Spinal cord (tissue), 10 donors: ENCODE measurements around the gene STXBP5. TPM values are rescaled to one million over a fixed set of nuclear protein-coding genes. Genes with fewer than 3 reads are reported as not detected.

Source experiments
- DNase-seq, 6 donors: peaks; one replicate each; pipeline versions ENCODE4 v3.0.0 to v3.0.0-alpha.2; 2013 to 2015; ENCODE audit warnings: low spot score in 6 of 6, low read depth in 4 of 6
- H3K27ac ChIP-seq: one replicate; pipeline ENCODE4 v1.5.1; 2013; ENCODE audit warnings: low read depth, low read length, control low read depth
- H3K27me3 ChIP-seq: one replicate; pipeline ENCODE4 v1.6.1; 2013; ENCODE audit warnings: low read length; ENCODE audit not compliant: control insufficient read depth, insufficient read depth
- H3K36me3 ChIP-seq: one replicate; pipeline ENCODE4 v1.6.1; 2013; ENCODE audit warnings: low read length; ENCODE audit not compliant: control insufficient read depth, insufficient read depth
- H3K4me1 ChIP-seq: one replicate; pipeline ENCODE4 v1.6.1; 2013; ENCODE audit warnings: low read length; ENCODE audit not compliant: control insufficient read depth, insufficient read depth
- H3K4me3 ChIP-seq: one replicate; pipeline ENCODE4 v1.5.1; 2013; ENCODE audit warnings: low read depth, low read length, control low read depth
- H3K9me3 ChIP-seq: one replicate; pipeline ENCODE4 v1.6.1; 2013; ENCODE audit warnings: low read length; ENCODE audit not compliant: control insufficient read depth, insufficient read depth
- WGBS: methylation state at CpG from one replicate; pipeline ENCODE4 v1.1.5; 2013; ENCODE audit warnings: missing lambda C conversion rate; ENCODE audit not compliant: insufficient coverage; 5-methylcytosine and 5-hydroxymethylcytosine counted together
- polyA plus RNA-seq, 2 donors: library from polyadenylated mRNA; unstranded; fragments of 120-200 nt; gene quantifications; one replicate each; pipeline ENCODE4 v1.2.1, GENCODE V29; 2013; ENCODE audit not compliant: insufficient read length in 2 of 2
- total RNA-seq, 2 donors: library from RNA; depleted of rRNA in 1 of 2; stranded (reverse); fragments of 120-200 nt in 1 of 2; fragments of >200 nt in 1 of 2; gene quantifications; one replicate each; pipeline versions ENCODE4 v1.2.3 to v1.2.4, GENCODE V29; 2013 to 2014
- donor health status: healthy.

Gene STXBP5
- total and polyA plus RNA-seq, 4 donors, result 20.4 to 63.2 (median 31.0) TPM

DNA sequence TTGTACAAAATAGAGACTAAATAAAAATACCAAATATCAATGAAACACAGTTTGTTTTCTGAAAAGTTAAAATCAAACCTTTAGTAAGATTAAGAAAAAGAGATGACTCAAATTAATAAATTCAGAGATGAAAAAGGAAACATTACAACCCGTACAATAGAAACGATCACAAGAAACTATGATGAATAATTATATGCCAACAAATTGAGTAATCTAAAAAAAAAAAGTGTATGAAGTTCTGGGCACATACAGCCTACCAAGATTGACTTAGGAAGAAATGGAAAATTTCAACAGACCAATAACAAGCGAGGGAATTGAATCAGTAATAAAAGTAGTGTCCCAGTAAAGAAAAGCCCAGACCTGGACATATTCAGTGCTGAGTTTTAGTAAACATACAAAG, 94.8 kb downstream of the STXBP5 start:
- Histone ChIP-seq H3K27me3 (no peaks in the 10 kb centered on the region), H3K4me1 (no peaks in the 10 kb centered on the region), H3K27ac (no peak overlapping the region), H3K36me3 (peaks cover 8% of the 10 kb centered on the region), H3K4me3 (no peak overlapping the region), H3K9me3 (peaks cover 20% of the 10 kb centered on the region)
- DNase-seq, result no peak
- no CpG with 5 or more reads among the region's 3 CpGs for WGBS

DNA sequence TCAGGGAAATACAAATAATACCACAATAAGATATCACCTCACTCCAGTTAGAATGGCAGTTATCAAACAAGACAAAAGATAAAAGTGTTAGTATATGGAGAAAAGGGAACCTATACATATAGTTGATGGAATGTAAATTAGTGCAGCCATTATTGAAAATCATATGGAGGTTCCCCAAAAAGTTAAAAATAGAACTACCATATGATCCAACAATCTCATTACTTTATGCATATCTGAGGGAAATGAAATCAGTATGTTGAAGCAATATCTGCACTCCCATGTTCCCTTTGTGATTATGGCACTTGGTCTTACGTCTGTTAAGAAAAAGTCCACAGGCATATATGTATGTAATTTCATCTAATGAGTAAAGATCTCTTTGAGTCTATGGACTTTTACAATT, 96.9 kb downstream of the STXBP5 start:
- Histone ChIP-seq H3K27ac (no peak overlapping the region), H3K4me1 (no peaks in the 10 kb centered on the region), H3K4me3 (no peak overlapping the region), H3K27me3 (no peaks in the 10 kb centered on the region), H3K36me3 (peaks cover 7% of the 10 kb centered on the region), H3K9me3 (peaks cover 23% of the 10 kb centered on the region)
- WGBS, result no CpG with 5 or more reads among the region's 1 CpG
- no peak for DNase-seq

GRCh38 chr6:147304016-147304415, 99.8 kb downstream of the STXBP5 start:
- DNase-seq, result no peak
- Histone ChIP-seq H3K4me1 (no peaks in the 10 kb centered on the region), H3K27me3 (no peaks in the 10 kb centered on the region), H3K27ac (no peak overlapping the region), H3K9me3 (peaks cover 12% of the 10 kb centered on the region), H3K36me3 (peaks cover 6% of the 10 kb centered on the region), H3K4me3 (no peak overlapping the region)
- 96% methylated on average over 4 of the region's 4 CpGs for WGBS

DNA sequence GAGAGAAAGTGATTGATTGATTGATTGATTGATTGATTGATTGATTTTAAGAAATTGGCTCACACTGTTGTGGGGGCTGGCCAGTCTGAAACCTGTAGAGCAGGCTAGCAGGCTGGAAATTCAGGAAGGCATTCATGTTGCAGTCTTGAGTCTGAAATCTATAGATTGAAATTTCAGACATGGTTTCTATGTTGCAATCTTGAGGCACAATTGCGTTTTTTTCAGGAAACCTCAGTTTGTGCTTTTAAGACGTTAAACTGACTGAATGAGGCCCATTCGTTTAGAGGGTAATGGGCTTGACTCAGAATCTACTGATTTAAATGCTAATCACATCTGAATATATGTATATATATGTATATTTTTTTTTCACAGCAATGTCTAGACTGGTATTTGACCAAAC, 106.3 kb downstream of the STXBP5 start:
- Histone ChIP-seq H3K9me3 (no peaks in the 10 kb centered on the region), H3K4me1 (no peaks in the 10 kb centered on the region), H3K4me3 (no peak overlapping the region), H3K27me3 (no peaks in the 10 kb centered on the region), H3K36me3 (no peaks in the 10 kb centered on the region), H3K27ac (no peak overlapping the region)
- no CpG with 5 or more reads among the region's 3 CpGs for WGBS
- DNase-seq, result no peak

GRCh38 chr6:147311218-147311617, 107.0 kb downstream of the STXBP5 start:
- Histone ChIP-seq H3K27me3 (no peaks in the 10 kb centered on the region), H3K4me1 (no peaks in the 10 kb centered on the region), H3K27ac (no peak overlapping the region), H3K9me3 (no peaks in the 10 kb centered on the region), H3K36me3 (peaks cover 2% of the 10 kb centered on the region), H3K4me3 (no peak overlapping the region)
- no peak for DNase-seq

DNA sequence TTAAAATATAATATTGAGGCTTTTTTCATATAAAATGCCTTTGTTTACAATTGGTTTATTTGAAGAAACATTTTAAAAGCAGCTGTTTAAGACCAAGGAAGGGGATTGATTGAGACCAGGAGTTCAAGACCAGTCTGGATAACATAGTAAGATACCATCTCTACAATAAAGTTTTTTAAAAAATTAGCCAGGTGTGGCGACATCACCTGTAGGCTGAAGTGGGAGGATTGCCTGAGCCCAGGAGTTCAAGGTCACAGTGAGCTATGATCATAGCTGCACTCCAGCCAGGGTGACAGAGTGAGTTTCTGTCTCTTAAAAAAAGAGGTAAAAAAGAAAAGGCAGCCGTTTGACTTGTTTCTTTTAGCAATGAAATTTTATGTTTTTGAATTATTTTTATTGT, 117.0 kb downstream of the STXBP5 start:
- no peak overlapping the region for H3K27ac ChIP-seq
- 100% methylated on average over 1 of the region's 2 CpGs for WGBS
- H3K27me3 ChIP-seq, result no peaks in the 10 kb centered on the region

DNA sequence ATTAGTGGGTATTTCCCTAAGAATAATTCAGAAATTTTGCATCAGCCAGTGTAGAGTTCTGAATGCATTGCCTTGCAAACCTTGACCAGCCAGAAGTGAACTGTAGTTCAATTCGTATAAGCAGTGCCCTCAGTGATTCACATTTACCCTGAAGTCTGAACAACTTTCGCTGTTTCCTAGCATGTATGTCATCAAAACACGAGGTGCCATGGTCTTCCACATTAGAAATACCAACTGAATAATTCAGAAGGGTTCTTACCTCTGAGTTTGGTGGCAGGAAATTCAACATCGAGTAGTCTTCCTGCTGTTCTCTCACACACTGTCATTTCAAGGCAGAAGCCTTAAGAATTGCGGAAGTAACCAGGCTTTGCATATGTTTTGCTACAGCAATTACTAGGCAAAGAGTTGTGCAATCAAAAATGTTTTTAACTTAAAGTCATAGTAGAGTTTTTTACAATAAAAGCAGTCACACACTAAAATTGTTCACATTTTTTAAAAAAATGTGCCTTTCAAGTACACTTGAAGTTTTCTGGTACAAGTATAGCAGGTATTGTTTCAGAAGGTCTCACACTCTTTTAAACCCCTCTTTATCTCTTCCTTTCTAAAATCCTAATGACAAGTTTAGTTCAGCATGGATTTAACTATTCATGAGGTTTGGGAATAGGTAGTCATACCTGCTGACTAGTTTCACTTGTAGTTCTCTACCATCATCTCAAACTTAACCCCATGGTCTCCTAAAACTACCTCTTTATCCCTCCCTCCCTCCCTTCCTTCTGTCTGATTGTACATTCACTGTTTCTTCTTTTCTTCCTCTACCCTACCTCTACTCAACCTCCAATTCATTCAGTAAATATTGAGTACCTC, 118.3 kb downstream of the STXBP5 start:
- no peaks in the 10 kb centered on the region for H3K9me3 ChIP-seq
- H3K27me3 ChIP-seq, result no peaks in the 10 kb centered on the region
- no peak overlapping the region for H3K4me3 ChIP-seq
- no peaks in the 10 kb centered on the region for H3K4me1 ChIP-seq
- H3K36me3 ChIP-seq, result peaks cover 11% of the 10 kb centered on the region
- H3K27ac ChIP-seq, result no peak overlapping the region
- DNase-seq, result no peak
- 73% methylated on average over 3 of the region's 5 CpGs for WGBS

More for the DNA sequence above, 117.0 kb downstream of the STXBP5 start:
- H3K4me3 ChIP-seq, result no peak overlapping the region
- H3K36me3 ChIP-seq, result peaks cover 8% of the 10 kb centered on the region
- no peak for DNase-seq
- H3K4me1 ChIP-seq, result no peaks in the 10 kb centered on the region
- no peaks in the 10 kb centered on the region for H3K9me3 ChIP-seq

DNA sequence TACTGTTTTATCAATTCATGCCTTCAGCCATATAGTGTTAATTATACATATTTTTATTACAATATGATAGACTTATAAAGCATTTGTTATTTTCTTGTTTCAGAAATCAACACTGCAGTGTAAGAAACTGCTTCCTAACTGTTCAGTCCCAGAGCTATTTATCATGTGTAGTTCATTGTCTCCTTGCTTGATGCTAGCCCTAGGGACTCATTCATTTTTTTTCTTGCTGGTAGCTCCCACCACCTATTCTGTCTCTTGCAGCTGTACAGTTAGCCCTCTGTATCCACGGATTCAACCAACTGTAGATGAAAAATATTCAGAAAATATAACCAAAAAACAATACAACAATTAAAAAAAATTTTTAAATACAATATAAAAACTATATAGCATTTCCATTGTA, 121.3 kb downstream of the STXBP5 start:
- H3K9me3 ChIP-seq, result no peaks in the 10 kb centered on the region
- no peak overlapping the region for H3K4me3 ChIP-seq
- no CpG with 5 or more reads among the region's 1 CpG for WGBS
- H3K36me3 ChIP-seq, result peaks cover 9% of the 10 kb centered on the region
- H3K4me1 ChIP-seq, result no peaks in the 10 kb centered on the region
- peak in 1 of 6 donors; percentile 46 for DNase-seq
- H3K27me3 ChIP-seq, result no peaks in the 10 kb centered on the region
- H3K27ac ChIP-seq, result no peak overlapping the region

DNA sequence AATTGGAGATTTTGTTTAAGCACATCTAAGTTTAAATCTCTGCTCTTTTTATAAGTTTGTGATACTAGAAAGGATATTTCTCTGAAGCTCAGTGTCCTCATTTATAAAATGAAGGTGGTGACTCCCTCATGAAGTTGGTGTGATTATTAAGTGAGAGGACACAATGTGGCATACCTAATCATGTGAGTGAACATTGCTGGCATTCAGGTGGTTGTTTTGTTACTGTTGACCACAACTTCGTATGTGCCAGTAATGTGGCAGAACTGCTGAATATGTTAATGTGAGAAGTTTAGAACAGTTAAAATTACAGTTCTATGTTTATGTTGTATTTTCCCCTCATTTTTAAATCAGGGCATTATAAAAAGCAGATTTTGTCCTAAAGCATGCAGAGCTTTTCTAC, 127.2 kb downstream of the STXBP5 start:
- Histone ChIP-seq H3K27ac (no peak overlapping the region), H3K9me3 (no peaks in the 10 kb centered on the region), H3K36me3 (peaks cover 7% of the 10 kb centered on the region), H3K27me3 (no peaks in the 10 kb centered on the region), H3K4me1 (no peaks in the 10 kb centered on the region), H3K4me3 (no peak overlapping the region)
- WGBS, result no CpG with 5 or more reads among the region's 1 CpG
- DNase-seq, result no peak

DNA sequence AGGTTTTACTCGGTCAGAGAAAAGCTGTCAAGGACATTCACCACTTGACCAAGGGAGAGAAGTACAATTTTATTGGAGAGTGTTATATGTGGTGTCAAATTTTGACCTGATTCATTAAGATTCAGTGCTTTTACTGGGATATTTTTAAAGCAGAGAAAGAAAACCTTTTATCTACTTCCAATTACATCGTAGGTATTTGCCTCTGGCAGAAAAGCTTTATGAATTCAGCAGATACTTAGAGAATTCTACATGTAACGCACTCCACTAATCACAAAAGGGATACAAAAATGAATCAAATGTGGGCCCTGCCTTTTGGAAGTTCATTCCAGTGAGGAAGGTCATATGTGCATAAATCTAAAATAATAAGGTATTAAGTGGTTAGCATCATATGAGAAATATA, 133.7 kb downstream of the STXBP5 start:
- no CpG with 5 or more reads among the region's 3 CpGs for WGBS
- H3K9me3 ChIP-seq, result no peaks in the 10 kb centered on the region
- no peaks in the 10 kb centered on the region for H3K27me3 ChIP-seq
- no peak overlapping the region for H3K27ac ChIP-seq
- no peak overlapping the region for H3K4me3 ChIP-seq
- H3K36me3 ChIP-seq, result peaks cover 3% of the 10 kb centered on the region
- DNase-seq, result peak in 1 of 6 donors; percentile 4
- H3K4me1 ChIP-seq, result no peaks in the 10 kb centered on the region
